ENCODE results near the gene ERGIC1.
A peak's percentile ranks its signal among the peaks of the same experiment; 100 is the strongest.
"Not testable (repeated sequence)": the region's sequence is repeated elsewhere in the genome, so short reads cannot be mapped to it uniquely, and the experiment has no call there.

The ERGIC1 gene

DNA sequence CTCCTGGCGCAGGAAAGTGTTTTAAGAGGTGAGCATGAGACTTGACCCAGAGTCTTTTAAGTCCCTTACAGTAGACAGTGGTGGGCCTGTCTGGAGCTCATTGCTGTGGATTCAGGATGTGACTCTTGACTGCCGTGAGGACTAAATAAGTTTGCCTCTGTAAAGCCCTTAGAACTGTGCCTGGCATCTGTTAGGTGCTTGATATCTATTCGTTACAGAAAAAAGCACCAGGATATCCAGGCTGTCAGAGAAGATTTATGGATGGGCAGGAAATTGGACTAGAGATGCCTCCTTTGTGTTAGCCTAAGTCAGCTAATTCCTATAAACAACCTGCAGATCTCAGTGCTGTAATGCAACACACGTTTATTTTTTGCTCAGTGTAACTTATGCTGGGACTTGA, 12.6 kb downstream of the ERGIC1 start:
- 0 out of 2 replicates have a peak overlapping the region, but pooled peaks have one; percentile 31 for H3K27ac ChIP-seq
- no peak for TF ChIP-seq CTCF (conservative IDR thresholded peaks at IDR 0.05)

DNA sequence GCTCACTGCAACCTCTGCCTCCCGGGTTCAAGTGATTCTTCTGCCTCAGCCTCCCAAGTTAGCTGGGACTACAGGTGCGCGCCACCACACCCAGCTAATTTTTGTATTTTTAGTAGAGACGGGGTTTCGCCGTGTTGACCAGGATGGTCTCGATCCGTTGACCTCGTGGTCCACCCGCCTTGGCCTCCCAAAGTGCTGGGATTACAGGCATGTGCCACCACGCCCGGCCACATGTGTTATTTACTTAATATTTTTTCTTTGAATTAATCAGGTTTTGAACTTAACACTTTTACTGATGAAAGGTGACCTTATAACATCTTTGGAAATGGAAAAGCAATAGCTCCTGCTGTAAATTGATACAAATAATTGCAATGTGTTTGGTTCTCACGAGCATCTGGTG, 13.5 kb downstream of the ERGIC1 start:
- peak overlapping the region; percentile 31 for H3K27ac ChIP-seq

DNA sequence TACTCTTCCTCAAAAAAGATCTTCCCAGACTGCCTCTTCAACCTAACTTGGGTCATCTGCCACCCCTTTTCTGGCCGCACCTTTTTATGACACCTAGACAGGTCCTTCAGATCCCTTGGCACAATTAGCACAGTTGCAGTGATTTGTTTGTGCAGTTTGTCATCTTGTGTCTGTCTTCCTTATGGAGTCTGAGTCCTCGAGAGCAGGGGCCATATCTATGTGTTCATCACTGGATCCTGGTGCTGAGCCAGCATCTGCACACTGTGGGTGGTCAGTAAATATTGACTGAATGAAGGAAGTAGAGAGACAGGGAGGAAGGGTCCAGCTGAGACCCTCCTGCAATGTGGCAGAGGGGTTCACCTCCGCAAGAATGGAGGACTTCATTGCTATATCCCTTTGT, 14.4 kb downstream of the ERGIC1 start:
- TF ChIP-seq CTCF (conservative IDR thresholded peaks at IDR 0.05), result no peak
- peak overlapping the region; percentile 31 for H3K27ac ChIP-seq

GRCh38 chr5:172849606-172850453, 15.8 kb downstream of the ERGIC1 start:
- TF ChIP-seq CTCF (conservative IDR thresholded peaks at IDR 0.05), result no peak
- H3K27ac ChIP-seq, result 0 out of 2 replicates have a peak overlapping the region, but pooled peaks have one; percentile 31

DNA sequence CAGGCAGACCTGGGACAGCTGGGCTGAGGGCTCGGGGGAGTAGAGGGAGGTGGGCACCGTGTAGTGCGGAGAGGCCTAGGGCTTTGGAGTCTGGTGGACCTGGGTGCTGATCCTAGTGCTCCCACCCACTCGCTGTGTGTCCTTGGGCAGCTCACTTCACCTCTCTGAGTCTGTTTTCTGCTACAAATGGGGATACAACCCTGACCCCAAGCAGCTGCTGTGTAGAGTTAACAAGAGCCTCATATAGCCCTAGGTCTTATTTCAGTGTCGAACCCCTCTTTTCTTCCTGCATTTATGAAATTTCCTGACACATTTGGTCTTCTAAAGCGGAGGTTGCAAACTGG, 16.4 kb downstream of the ERGIC1 start:
- H3K27ac ChIP-seq, result no peak overlapping the region
- no peak for TF ChIP-seq CTCF (conservative IDR thresholded peaks at IDR 0.05)

GRCh38 chr5:172851254-172851653, 17.2 kb downstream of the ERGIC1 start:
- H3K27ac ChIP-seq, result not testable (repeated sequence)

GRCh38 chr5:172852490-172853354, 18.7 kb downstream of the ERGIC1 start:
- H3K27ac ChIP-seq, result peak overlapping the region; percentile 56
- no peak for TF ChIP-seq CTCF (conservative IDR thresholded peaks at IDR 0.05)

DNA sequence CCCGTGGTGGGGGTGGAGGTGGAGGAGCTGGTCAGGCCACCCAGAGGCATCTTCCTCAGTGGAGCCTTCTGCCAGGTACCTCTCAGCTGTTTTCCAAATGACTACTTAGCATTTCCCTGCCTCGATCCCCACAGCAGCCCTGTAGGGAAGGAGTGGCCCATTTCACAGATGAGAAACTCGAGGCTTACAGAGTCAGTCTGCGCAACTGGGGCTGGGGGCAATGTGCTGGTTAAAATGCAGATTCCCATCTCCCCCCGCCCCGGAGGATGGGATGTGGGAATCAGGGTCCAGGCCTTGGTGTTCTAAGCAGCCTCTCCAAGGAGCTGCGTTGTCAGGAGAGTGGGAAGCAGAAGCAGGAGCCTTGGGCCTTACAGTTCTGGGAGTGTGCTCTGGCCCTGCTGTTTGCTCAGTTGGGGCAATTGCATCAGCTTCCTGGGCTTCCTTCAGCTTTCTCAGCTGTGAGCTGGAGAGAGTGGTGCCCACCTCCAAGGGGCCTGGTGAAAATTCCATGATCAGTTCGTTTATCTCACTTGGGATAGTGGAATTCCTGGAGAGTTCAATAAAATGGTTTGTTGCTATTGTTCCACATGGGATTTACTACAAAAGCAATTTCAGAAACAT, 19.4 kb downstream of the ERGIC1 start:
- TF ChIP-seq CTCF (conservative IDR thresholded peaks at IDR 0.05), result no peak
- peak overlapping the region; percentile 56 for H3K27ac ChIP-seq

Data from VCaP (cell line).